ENCODE data around the gene TBP.

DNA sequence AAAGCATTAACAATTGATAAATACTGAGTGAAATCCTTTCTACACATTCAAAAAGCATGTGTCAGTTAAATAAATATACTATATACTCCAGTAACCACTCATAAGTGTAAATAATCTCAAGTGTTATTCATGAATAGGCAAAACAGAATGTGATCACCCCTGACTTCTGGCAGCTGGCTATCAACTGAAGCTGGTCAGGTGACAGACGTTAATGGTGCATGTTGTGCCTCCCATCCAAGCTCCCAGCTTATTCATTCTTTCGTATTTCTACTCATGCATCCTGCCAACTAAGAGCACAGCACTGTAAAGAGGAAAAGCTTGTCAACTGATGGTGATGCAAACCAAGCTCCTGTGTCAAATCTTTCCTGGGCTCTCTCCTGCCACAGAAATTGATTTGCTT, 8.8 kb upstream of the TBP start:
- TF ChIP-seq, protein P1, sequence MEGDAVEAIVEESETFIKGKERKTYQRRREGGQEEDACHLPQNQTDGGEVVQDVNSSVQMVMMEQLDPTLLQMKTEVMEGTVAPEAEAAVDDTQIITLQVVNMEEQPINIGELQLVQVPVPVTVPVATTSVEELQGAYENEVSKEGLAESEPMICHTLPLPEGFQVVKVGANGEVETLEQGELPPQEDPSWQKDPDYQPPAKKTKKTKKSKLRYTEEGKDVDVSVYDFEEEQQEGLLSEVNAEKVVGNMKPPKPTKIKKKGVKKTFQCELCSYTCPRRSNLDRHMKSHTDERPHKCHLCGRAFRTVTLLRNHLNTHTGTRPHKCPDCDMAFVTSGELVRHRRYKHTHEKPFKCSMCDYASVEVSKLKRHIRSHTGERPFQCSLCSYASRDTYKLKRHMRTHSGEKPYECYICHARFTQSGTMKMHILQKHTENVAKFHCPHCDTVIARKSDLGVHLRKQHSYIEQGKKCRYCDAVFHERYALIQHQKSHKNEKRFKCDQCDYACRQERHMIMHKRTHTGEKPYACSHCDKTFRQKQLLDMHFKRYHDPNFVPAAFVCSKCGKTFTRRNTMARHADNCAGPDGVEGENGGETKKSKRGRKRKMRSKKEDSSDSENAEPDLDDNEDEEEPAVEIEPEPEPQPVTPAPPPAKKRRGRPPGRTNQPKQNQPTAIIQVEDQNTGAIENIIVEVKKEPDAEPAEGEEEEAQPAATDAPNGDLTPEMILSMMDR (IDR thresholded peaks at IDR 0.05; ENCODE audit: insufficient read depth, low read length) = no peak
- TF ChIP-seq SPI1 (IDR thresholded peaks at IDR 0.05; ENCODE audit: borderline replicate concordance, low read depth) (no peak), POLR2AphosphoS5 (IDR thresholded peaks at IDR 0.05; ENCODE audit: low read depth) (no peak), GABPA (IDR thresholded peaks at IDR 0.05; ENCODE audit: low read depth) (no peak)
- TF ChIP-seq, protein P2, sequence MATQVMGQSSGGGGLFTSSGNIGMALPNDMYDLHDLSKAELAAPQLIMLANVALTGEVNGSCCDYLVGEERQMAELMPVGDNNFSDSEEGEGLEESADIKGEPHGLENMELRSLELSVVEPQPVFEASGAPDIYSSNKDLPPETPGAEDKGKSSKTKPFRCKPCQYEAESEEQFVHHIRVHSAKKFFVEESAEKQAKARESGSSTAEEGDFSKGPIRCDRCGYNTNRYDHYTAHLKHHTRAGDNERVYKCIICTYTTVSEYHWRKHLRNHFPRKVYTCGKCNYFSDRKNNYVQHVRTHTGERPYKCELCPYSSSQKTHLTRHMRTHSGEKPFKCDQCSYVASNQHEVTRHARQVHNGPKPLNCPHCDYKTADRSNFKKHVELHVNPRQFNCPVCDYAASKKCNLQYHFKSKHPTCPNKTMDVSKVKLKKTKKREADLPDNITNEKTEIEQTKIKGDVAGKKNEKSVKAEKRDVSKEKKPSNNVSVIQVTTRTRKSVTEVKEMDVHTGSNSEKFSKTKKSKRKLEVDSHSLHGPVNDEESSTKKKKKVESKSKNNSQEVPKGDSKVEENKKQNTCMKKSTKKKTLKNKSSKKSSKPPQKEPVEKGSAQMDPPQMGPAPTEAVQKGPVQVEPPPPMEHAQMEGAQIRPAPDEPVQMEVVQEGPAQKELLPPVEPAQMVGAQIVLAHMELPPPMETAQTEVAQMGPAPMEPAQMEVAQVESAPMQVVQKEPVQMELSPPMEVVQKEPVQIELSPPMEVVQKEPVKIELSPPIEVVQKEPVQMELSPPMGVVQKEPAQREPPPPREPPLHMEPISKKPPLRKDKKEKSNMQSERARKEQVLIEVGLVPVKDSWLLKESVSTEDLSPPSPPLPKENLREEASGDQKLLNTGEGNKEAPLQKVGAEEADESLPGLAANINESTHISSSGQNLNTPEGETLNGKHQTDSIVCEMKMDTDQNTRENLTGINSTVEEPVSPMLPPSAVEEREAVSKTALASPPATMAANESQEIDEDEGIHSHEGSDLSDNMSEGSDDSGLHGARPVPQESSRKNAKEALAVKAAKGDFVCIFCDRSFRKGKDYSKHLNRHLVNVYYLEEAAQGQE (IDR thresholded peaks at IDR 0.05; ENCODE audit: insufficient replicate concordance, low read depth) = no peak
